Measurements from ENCODE around the gene SCD. TPM values are rescaled to one million over a fixed set of nuclear protein-coding genes. Genes with fewer than 3 reads are reported as not detected.

Gene SCD
- total and polyA plus RNA-seq, 4 experiments from 2014 or later = 0.61 to 1.4 (median 0.88) TPM

DNA sequence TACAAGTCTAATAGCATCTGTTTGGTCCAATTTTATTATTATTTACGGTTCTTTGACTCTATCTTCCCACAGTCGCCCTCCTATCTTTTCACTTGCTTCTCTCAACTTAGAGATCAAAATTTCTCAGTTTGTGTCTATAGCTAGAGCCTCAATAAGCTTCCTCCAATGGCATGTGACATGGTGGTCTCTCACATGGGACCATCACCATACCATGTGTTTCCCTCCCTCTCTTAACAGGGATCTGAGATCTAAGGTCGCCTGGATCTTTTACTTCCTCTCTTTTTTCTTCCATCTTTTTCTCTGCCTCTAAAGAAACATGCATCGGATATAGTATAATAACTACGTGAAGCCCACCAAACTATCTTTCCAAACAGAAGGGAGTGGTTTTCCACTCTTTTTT is 18.8 kb upstream of the SCD start:
- peaks cover 0 to 6% (median 3%) of the 10 kb centered on the region in 4 donors for H3K4me1 Mint-ChIP-seq
- Histone ChIP-seq H3K27ac (ENCODE audit: low read depth, low read length) (no peak overlapping the region), H3K9me3 (ENCODE audit: control insufficient read depth in 1 of 2, low read length in 2 of 2) (no peaks in the 10 kb centered on the region), H3K36me3 (ENCODE audit: insufficient read depth, low read length) (no peaks in the 10 kb centered on the region), H3K27me3 (ENCODE audit: insufficient read depth, low read length) (peaks cover 3% of the 10 kb centered on the region), H3K4me1 (ENCODE audit: insufficient read depth, low read length) (no peaks in the 10 kb centered on the region), H3K4me3 (ENCODE audit: low read length in 2 of 2) (no peak overlapping the region)
- H3K4me3 Mint-ChIP-seq = no peak overlapping the region
- peaks cover 3 to 10% of the 10 kb centered on the region in 2 donors for H3K27me3 Mint-ChIP-seq
- intact Hi-C loops (cut with micrococcal nuclease) = no loop called here
- DNase-seq = no peak
- CTCF ChIA-PET (ENCODE audit: partially characterized antibody) = interaction anchor here (1.2 to 1.5 kb wide), 3 partner anchors 11 to 154 kb away, joined by 3 to 4 read pairs (median 4); no protein-coding TSS in a partner anchor
- H3K9me3 Mint-ChIP-seq = no peaks in the 10 kb centered on the region
- H3K27ac Mint-ChIP-seq = no peak overlapping the region
- H3K36me3 Mint-ChIP-seq = no peaks in the 10 kb centered on the region
- POLR2A ChIA-PET (ENCODE audit: partially characterized antibody) = no interaction called here

DNA sequence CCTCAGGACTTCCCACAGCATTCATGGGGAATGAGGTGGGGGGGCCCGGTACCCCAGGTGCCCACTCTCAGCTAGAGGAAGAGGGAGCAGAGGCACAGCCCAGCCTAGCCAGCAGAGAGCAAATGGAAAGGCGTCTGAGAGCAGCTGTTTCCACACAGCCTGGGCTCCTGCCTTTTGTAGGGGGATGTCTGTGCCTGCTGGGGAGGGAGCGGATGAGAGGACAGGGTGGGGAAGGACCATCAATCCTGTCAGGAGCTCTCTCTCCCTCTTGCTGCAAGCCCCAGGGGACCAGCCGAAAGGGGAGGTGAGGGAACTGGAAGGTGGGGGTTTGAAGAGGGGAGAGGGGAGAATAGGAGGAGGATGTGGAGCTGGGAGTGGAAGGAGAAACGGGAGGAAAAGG is 17.0 kb upstream of the SCD start, which contains the start of gene PKD2L1:
TSS of gene PKD2L1 (minus strand) at position 150 of the 400 bp plus-strand sequence. CDS start at position 25, 125 bp downstream.
- Mint-ChIP-seq H3K27me3 (peaks cover 3 to 11% of the 10 kb centered on the region in 2 donors), H3K27ac (no peak within 1 kb of the TSS), H3K36me3 (no peaks in the 10 kb centered on the region), H3K4me1 (peaks cover 0 to 6% (median 3%) of the 10 kb centered on the region in 4 donors), H3K9me3 (no peaks in the 10 kb centered on the region), H3K4me3 (no peak within 1 kb of the TSS)
- Histone ChIP-seq H3K36me3 (ENCODE audit: insufficient read depth, low read length) (no peaks in the 10 kb centered on the region), H3K27me3 (ENCODE audit: insufficient read depth, low read length) (peaks cover 3% of the 10 kb centered on the region), H3K4me3 (ENCODE audit: low read length in 2 of 2) (no peak within 1 kb of the TSS), H3K4me1 (ENCODE audit: insufficient read depth, low read length) (no peaks in the 10 kb centered on the region), H3K27ac (ENCODE audit: low read depth, low read length) (no peak within 1 kb of the TSS), H3K9me3 (ENCODE audit: control insufficient read depth in 1 of 2, low read length in 2 of 2) (no peaks in the 10 kb centered on the region)
- ChIA-PET POLR2A (ENCODE audit: partially characterized antibody) (no interaction called here), CTCF (ENCODE audit: partially characterized antibody) (interaction anchor here (1.0 kb wide), 1 partner anchor 10 kb away, joined by 3 read pairs; no protein-coding TSS in a partner anchor)
- intact Hi-C loops (cut with micrococcal nuclease) = no loop called here
- DNase-seq = no peak

- peaks cover 3 to 11% of the 10 kb centered on the region in 2 donors for H3K27me3 Mint-ChIP-seq
- intact Hi-C loops (cut with micrococcal nuclease) = no loop called here
These were observed 13.9 kb upstream of the SCD start for GRCh38 chr10:100333106-100333505.

GRCh38 chr10:100333661-100334440 is 13.2 kb upstream of the SCD start:
- intact Hi-C loops (cut with micrococcal nuclease) = no loop called here
- no peaks in the 10 kb centered on the region for H3K9me3 ChIP-seq (ENCODE audit: control insufficient read depth in 1 of 2, low read length in 2 of 2)
- Mint-ChIP-seq H3K36me3 (no peaks in the 10 kb centered on the region), H3K9me3 (no peaks in the 10 kb centered on the region), H3K27ac (no peak overlapping the region), H3K4me1 (no peaks in the 10 kb centered on the region), H3K27me3 (peaks cover 3 to 13% of the 10 kb centered on the region in 2 donors), H3K4me3 (no peak overlapping the region)
- no peak overlapping the region for H3K27ac ChIP-seq (ENCODE audit: low read depth, low read length)
- no peaks in the 10 kb centered on the region for H3K36me3 ChIP-seq (ENCODE audit: insufficient read depth, low read length)
- H3K27me3 ChIP-seq (ENCODE audit: insufficient read depth, low read length) = peaks cover 3% of the 10 kb centered on the region
- no peaks in the 10 kb centered on the region for H3K4me1 ChIP-seq (ENCODE audit: insufficient read depth, low read length)
- POLR2A ChIA-PET (ENCODE audit: partially characterized antibody) = no interaction called here
- CTCF ChIA-PET (ENCODE audit: partially characterized antibody) = interaction anchor here (1.7 to 15.8 kb wide), 4 partner anchors 10 to 178 kb away, joined by 3 to 202 read pairs (median 6); no protein-coding TSS in a partner anchor
- DNase-seq = no peak
- no peak overlapping the region for H3K4me3 ChIP-seq (ENCODE audit: low read length in 2 of 2)

More at GRCh38 chr10:100333106-100333505, 13.9 kb upstream of the SCD start:
- Histone ChIP-seq H3K27me3 (ENCODE audit: insufficient read depth, low read length) (peaks cover 3% of the 10 kb centered on the region), H3K9me3 (ENCODE audit: control insufficient read depth in 1 of 2, low read length in 2 of 2) (no peaks in the 10 kb centered on the region), H3K4me1 (ENCODE audit: insufficient read depth, low read length) (no peaks in the 10 kb centered on the region), H3K27ac (ENCODE audit: low read depth, low read length) (no peak overlapping the region), H3K4me3 (ENCODE audit: low read length in 2 of 2) (no peak overlapping the region), H3K36me3 (ENCODE audit: insufficient read depth, low read length) (no peaks in the 10 kb centered on the region)
- DNase-seq = no peak
- ChIA-PET POLR2A (ENCODE audit: partially characterized antibody) (no interaction called here), CTCF (ENCODE audit: partially characterized antibody) (interaction anchor here (1.0 to 15.8 kb wide), 5 partner anchors 9 to 178 kb away, joined by 3 to 202 read pairs (median 5); no protein-coding TSS in a partner anchor)
- Mint-ChIP-seq H3K4me3 (no peak overlapping the region), H3K9me3 (no peaks in the 10 kb centered on the region), H3K27ac (peak overlapping the region in 1 of 7 donors; percentile 84), H3K4me1 (no peaks in the 10 kb centered on the region), H3K36me3 (no peaks in the 10 kb centered on the region)

DNA sequence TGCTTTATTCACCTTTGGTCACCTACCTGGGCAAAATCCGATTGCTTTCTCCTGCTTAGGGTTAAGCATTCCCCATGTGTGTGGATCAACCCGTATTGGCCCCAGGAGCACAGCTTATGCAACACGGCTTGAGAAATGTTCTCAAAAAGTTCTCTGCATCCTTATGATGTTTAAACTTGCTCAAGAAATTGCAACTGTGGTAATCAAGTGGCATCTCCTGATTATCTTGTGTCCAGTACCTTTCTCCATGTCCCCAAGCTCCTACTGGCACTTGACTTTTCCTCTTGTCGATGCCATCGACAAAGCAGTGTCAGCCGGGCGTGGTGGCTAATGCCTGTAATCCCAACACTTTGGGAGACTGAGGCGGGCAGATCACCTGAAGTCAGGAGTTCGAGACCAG is 12.3 kb upstream of the SCD start:
- H3K27ac Mint-ChIP-seq = no peak overlapping the region
- no peak overlapping the region for H3K27ac ChIP-seq (ENCODE audit: low read depth, low read length)
- no peak for DNase-seq

GRCh38 chr10:100338434-100339036 is 8.5 kb upstream of the SCD start:
- H3K27ac Mint-ChIP-seq = peak overlapping the region in 2 of 7 donors; percentile 3 to 35
- POLR2A ChIA-PET (ENCODE audit: partially characterized antibody) = no interaction called here
- no peak overlapping the region for H3K27ac ChIP-seq (ENCODE audit: low read depth, low read length)

More for the DNA sequence above, 12.3 kb upstream of the SCD start:
- H3K27me3 Mint-ChIP-seq = peaks cover 3 to 8% of the 10 kb centered on the region in 2 donors
- Histone ChIP-seq H3K4me3 (ENCODE audit: low read length in 2 of 2) (no peak overlapping the region), H3K36me3 (ENCODE audit: insufficient read depth, low read length) (no peaks in the 10 kb centered on the region), H3K9me3 (ENCODE audit: control insufficient read depth in 1 of 2, low read length in 2 of 2) (no peaks in the 10 kb centered on the region), H3K4me1 (ENCODE audit: insufficient read depth, low read length) (no peaks in the 10 kb centered on the region), H3K27me3 (ENCODE audit: insufficient read depth, low read length) (peaks cover 3% of the 10 kb centered on the region)
- POLR2A ChIA-PET (ENCODE audit: partially characterized antibody) = no interaction called here
- H3K9me3 Mint-ChIP-seq = no peaks in the 10 kb centered on the region
- intact Hi-C loops (cut with micrococcal nuclease) = loop anchor here (5.0 kb wide), 1 partner anchor 38 kb away; no protein-coding TSS in a partner anchor
- H3K36me3 Mint-ChIP-seq = no peaks in the 10 kb centered on the region
- CTCF ChIA-PET (ENCODE audit: partially characterized antibody) = interaction anchor here (1.9 to 15.8 kb wide), 3 partner anchors 9 to 97 kb away, joined by 4 to 202 read pairs (median 7); no protein-coding TSS in a partner anchor
- no peak overlapping the region for H3K4me3 Mint-ChIP-seq
- no peaks in the 10 kb centered on the region for H3K4me1 Mint-ChIP-seq

DNA sequence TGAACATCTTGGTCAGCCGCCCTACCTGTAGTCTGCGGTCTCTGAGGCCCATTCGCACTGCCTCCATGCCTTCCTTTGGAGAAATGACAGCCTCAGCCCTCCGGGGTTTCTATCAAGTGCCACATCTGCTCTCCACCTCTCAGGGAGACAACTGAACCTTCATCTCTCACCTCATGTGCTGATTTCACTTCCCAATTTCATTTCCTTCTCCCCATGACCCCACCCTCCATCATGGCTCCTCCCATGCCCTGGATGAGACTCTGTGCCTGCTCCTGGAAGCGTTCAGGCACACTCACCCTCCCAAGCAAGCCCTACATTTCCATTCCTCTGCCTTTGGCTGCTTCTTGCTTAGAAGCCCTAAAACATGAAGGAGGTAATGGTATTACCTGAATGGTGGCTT is 7.8 kb upstream of the SCD start:
- H3K4me3 ChIP-seq (ENCODE audit: low read length in 2 of 2) = no peak overlapping the region
- Mint-ChIP-seq H3K4me1 (no peaks in the 10 kb centered on the region), H3K9me3 (no peaks in the 10 kb centered on the region), H3K36me3 (no peaks in the 10 kb centered on the region), H3K27ac (peak overlapping the region in 2 of 7 donors; percentile 43 to 55), H3K4me3 (no peak overlapping the region), H3K27me3 (peaks cover 0 to 2% of the 10 kb centered on the region in 2 donors)
- intact Hi-C loops (cut with micrococcal nuclease) = loop anchor here (5.0 kb wide), 1 partner anchor 33 kb away; no protein-coding TSS in a partner anchor
- ChIA-PET CTCF (ENCODE audit: partially characterized antibody) (interaction anchor here (0.8 to 15.8 kb wide), 11 partner anchors 9 to 188 kb away, joined by 3 to 202 read pairs (median 5); partner anchors contain the start of gene SCD), POLR2A (ENCODE audit: partially characterized antibody) (no interaction called here)
- H3K9me3 ChIP-seq (ENCODE audit: control insufficient read depth in 1 of 2, low read length in 2 of 2) = no peaks in the 10 kb centered on the region
- H3K27me3 ChIP-seq (ENCODE audit: insufficient read depth, low read length) = no peaks in the 10 kb centered on the region
- no peaks in the 10 kb centered on the region for H3K36me3 ChIP-seq (ENCODE audit: insufficient read depth, low read length)
- no peak for DNase-seq
- no peak overlapping the region for H3K27ac ChIP-seq (ENCODE audit: low read depth, low read length)
- no peaks in the 10 kb centered on the region for H3K4me1 ChIP-seq (ENCODE audit: insufficient read depth, low read length)

More at GRCh38 chr10:100338434-100339036, 8.5 kb upstream of the SCD start:
- Mint-ChIP-seq H3K4me3 (no peak overlapping the region), H3K36me3 (no peaks in the 10 kb centered on the region), H3K4me1 (no peaks in the 10 kb centered on the region), H3K27me3 (peaks cover 0 to 2% of the 10 kb centered on the region in 2 donors), H3K9me3 (no peaks in the 10 kb centered on the region)
- intact Hi-C loops (cut with micrococcal nuclease) = loop anchor here (1.0 to 5.0 kb wide), 4 partner anchors 34 to 180 kb away; no protein-coding TSS in a partner anchor
- CTCF ChIA-PET (ENCODE audit: partially characterized antibody) = interaction anchor here (0.8 to 15.8 kb wide), 16 partner anchors 10 to 197 kb away, joined by 3 to 202 read pairs (median 6); partner anchors contain the start of genes HIF1AN and SCD
- Histone ChIP-seq H3K27me3 (ENCODE audit: insufficient read depth, low read length) (no peaks in the 10 kb centered on the region), H3K4me1 (ENCODE audit: insufficient read depth, low read length) (no peaks in the 10 kb centered on the region), H3K4me3 (ENCODE audit: low read length in 2 of 2) (no peak overlapping the region), H3K36me3 (ENCODE audit: insufficient read depth, low read length) (no peaks in the 10 kb centered on the region), H3K9me3 (ENCODE audit: control insufficient read depth in 1 of 2, low read length in 2 of 2) (no peaks in the 10 kb centered on the region)
- peak; percentile 68 to 74 (median 69) for DNase-seq

Measured in CD4-positive, alpha-beta memory T cell (primary cell).